Activated naive CD8-positive, alpha-beta T cell treated with anti-CD3 and anti-CD28 coated beads, Interleukin-2, amount 50 U/mL, for 16 hours (primary cell): ENCODE measurements around the gene COBL.

Experiments
- DNase-seq: peaks from one replicate; pipeline ENCODE4 v3.0.0-alpha.2; 2020; ENCODE audit warnings: low read depth, low spot score

Gene COBL

DNA sequence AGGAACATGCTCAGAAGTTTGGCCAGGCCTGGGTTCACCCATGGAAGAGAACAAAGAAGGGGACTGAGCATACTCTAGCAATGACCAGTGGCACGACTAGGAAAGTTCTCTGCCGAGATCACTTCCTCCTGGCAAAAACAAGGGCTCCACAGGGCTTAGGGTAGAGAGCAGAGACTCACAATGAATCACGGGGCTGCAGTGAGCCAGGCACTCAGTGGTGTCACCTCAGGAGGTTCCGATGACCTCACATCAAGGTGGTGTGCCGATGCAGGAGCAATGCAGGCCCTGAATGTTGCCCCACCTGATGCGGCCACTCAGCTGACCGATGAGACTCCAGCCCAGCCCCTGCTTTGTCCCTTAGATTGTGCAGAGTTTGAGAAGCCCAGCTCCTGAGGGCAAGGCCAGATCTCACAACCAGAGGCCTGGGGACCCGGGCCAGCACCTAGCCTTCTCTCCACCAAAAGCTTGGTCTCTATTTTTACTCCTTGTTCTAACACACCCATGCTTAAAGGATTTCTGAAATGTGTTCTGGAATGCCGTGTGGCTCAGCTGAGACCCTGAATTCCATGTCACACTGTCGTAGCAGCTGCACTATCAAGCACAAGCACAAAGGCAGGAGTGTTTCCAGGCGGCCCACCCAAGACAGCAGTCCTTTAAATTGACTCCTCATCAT lies 60.9 kb downstream of the COBL start:
- no peak for DNase-seq

DNA sequence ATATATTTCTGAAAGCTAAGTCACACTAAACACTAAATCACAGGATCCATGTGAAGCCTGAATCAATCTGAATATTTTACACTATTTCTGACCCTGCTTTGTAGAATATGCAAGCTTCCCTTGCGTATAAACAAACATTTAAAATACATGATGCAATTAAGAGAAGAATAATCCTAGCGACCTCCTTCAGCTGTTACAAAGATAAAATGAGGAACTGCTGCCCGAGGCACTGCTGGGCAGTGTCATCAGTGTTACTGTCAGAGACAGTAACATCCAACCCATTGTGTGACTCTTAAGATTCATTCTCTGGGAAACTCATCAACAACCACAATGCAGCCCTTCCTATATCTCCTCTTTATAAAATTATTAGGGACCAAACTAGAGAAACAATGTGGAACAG lies 61.6 kb downstream of the COBL start:
- DNase-seq = no peak

DNA sequence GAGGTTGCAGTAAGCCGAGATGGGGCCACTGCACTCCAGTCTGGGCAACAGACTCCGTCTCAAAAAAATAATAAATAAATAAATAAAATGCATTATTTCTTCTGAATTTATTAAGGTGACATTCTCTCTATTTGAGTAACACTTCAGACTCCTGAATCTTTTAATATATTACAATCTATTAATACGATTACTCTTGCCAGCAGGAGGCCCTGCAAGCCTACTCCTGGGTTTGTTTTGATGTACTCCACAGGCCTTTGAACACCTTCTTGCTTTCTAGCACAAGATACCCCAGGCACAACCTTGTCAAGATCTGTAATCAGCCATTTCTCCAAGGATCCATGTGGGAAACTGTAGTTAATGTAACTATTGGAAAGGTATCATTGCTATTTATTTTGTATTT lies 63.5 kb downstream of the COBL start:
- DNase-seq = no peak

DNA sequence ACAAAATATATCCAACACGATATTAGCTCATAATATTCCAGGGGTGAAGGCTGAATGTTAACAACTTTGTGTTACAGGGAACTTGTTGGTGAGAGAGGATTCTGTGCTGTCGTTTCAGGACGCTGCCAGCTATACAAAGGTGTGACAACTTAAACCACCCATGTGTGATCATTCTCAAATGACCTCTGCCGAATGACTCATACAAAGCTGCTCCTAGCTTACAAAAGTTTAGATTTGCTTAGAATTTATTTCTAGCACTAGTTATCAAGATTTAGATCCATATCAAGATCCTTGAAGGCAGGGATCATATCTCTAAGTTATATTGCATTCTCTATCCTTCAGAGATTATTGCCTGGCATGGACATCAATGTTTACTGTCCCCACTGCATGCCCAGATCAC lies 65.3 kb downstream of the COBL start:
- DNase-seq = no peak

DNA sequence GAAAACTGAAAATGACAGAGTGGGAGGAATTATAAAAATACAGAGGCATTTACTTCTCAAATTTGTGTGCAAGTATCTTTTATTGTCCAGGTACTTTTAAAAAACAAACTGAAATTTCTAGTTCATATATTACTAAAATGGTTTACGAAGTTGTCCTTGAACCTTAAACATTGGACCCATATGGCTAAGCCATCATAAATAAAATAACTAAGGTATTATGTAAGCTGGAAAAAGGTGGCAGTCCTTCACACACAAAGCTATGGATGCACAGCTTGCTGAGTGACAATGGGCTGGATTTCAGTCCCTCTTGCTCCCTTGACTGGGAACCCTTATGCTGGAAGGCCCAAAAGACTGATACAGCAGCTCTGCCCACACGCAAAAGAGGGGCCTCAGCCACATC lies 66.1 kb downstream of the COBL start:
- no peak for DNase-seq

DNA sequence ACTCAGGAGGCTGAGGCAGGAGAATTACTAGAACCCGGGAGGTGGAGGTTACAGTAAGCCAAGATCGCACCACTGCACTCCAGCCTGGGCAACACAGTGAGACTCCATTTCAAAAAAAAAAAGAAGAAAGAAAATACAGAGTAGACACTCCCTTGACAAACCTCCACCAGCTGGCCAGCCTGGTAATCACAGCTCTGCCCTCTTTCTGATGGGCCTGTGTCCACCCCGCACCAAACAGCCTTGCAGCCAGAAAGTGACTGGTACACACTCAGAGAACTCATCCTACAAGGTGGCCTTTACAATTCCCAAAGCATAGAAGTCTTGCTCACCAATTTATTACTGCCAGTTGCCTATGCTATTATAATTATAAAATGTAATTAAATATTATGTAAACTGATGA lies 66.6 kb downstream of the COBL start:
- DNase-seq = no peak

DNA sequence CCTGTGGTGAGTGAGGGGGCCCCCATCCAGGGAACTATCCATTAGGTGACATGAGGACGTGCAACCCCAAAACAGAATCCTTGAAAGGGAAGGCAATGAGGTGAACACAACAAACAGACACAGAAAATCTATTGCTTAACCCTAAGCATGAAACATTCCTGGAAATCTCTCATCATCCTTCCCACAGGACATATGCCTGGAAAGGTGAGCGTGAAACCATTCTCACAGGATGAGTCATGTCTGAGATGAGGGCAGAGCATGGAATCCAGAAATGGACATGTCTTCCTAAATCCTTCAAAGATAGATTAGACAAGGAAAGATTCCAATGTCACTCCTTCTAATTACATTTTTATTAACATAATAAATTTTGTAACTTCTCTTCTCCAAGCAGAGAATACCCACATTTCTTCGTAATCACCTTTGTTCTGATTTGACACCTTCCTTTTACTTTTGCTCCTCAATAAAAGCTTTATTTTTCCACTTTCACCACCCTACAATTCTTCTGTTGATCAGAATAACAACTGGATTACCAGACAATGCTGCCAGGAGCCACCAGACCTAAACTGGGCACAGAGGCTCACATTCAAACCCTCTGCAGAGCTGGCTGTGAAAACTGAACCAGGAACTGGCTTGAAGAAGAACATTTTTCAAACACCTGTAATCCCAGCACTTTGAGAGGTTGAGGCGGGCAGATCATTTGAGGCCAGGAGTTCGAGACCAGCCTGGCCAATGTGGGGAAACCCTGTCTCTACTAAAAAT lies 67.2 kb downstream of the COBL start:
- no peak for DNase-seq

DNA sequence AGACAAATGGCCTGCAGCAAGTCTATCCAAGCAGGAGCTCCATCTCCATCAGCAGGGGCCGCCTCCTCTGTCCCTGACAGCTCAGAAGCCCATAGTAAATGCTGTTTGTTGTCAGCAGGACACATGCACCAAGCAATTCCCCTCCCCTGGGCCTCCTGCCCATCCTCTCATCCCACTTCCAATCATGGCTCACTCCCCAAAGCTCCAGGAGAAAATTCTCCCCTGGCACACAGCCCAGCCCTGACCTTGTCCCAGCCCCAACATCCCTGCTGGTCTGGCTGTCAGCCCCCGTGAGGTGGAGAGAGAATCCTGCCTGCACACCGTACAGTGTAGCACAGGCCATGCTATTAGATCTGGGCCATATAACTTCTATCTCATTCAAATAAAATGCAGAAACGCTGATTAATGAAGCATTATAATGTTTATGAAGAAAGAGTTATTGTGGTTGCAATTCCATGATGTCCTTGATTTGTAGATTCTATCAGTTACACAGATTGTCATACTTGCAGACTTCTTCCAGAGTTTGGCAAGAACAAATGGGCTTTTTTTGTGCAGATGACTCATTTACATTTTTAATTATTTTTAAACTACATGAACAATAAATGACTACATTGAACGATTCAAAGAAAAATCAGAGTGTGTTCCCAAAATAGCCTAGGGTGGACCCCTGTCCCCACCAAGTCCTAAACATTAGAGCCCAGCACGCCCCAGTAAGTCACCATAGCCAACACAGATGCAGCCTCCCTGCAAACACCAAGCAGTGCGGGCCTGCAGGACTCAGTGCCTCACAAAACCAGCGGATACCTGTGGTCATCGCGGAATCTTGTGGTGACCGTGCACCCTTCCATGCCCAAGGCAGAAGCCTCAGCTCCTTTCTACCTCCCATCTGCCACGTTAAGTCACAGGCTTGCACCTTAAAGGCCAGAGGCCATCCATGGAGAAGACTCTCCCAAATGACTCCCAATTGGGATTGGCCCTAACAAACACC lies 70.1 kb downstream of the COBL start:
- DNase-seq = no peak

DNA sequence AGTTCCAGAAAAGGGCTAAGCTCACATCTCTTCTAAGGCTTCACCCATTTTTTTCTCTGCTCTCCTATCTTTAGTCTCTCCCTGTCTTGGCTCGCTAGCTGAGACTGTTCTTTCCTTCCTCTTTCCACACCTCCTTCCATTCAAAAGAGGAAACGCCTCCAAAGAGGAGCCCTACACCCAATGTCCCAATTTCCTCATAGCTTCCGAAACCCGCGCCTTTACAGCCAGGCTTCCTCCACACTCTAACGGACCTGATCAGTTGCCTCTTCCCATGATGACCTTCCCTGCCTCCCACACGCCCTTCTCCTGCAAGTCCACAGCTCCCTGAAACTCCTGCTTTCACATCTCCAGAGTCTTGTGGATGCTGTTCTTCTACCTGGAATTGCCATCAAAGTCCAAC lies 71.7 kb downstream of the COBL start:
- DNase-seq = no peak

DNA sequence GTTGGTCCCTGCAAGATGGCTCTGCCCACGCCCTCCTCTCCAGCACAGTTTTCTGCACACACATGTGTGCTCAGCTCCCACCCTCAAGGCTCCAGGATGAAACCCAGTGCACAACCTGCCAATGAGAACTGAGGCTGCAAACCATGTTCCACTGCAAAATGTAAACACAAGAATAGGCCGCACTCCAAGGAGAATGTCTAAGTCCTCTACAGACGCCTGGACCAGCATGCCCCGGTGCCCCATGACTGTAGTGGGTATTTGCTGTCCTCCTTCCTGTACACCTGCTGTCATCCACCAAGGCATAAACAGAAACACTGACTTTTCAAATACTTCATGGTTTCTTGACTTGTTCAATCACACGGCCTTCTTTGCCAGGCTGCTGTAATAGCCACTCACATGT lies 72.6 kb downstream of the COBL start:
- no peak for DNase-seq

DNA sequence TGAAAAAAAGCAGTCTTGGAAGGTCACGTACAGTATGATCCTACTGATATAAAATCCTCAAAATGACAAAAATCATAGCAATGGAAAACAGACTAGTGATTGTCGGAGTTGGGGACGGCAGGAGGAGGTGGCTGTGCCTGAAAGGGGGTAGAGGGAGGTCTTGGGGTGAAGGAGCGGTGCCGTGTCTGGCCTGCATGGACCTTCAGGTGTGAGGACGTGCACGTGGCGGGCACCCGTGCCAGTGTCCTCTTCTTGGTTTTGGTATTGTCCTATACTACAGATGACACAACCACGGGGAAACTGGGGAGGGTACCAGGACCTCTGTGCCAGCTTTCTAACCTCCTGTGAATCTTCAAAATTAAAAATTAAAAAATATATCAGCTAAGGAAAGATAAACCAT lies 73.0 kb downstream of the COBL start:
- DNase-seq = no peak

DNA sequence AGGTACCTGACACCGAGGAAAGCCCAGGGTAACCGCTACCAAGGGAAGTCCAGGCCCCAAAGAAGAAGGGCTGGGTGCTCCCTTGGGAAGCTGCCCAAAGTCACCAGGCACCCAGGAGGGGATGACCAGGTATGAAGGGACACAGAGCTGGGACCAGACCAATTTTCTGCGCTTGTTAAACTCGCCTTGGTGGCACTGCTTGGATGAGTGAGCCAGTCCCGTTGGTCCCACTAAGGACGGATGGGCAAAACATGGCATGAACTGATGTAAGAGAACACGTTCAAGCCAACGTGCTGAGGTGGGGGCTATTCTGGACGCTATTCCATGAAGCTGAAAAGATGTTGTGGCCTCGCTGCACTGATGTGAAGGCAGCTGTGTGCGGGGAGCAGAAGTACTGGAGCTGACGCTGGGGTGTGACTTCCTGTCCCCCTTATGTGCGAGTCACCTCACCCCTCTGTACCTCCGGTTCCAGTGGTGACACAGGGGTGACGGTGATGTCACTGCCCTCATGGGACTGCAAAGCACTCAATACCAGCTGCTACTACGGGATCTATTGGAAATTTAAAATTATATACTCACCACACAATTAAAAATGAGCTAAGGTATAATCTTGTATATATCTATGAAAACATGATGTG lies 73.6 kb downstream of the COBL start:
- DNase-seq = no peak

DNA sequence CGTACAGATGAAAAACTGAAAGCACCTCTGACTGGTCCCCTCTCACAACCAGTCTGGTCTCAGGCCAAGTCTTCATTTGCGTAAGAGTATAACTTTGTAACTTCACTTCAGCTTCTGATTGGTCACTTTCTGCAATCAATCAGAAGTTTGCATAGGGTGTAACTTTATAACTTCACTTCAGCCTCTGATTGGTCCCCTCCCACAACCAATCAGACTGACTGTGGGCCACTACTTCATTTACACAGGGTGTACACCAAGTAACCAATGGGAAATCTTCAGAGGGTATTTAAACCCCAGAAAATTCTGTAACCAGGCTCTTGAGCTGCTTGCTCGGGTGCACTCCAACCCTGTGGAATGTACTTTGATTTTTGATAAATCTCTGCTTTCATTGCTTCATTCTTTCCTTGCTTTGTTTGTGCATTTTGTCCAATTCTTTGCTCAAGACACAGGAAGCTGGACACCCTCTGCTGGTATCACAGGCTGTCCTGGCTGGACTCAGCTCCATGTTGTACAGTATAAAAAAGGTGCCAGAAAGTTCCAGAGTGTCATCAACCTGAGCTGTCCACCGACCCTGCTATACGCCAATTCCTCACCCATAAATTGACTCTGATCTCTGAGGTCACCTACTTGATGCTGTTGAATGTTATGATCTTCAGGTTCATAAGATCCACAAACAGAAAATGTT lies 74.5 kb downstream of the COBL start:
- no peak for DNase-seq

DNA sequence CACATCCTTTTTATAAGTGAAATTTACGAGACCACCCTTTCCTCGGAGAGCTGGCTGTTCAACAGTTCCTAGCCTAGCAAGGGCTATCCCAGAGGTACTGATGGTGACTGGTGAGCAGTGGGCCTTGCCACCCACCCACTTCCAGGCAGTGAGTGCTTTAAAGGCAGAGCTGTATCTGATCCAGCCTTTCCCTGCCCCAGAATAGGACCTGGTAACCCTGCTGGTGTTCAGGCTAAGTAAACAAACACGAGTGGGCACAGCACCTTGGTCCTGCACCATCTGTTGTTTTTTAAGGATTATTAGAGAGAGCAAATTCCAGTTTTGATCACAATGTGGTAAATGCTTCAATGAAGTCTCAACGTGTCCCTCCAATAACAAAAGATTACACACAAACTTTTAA lies 75.7 kb downstream of the COBL start:
- no peak for DNase-seq

DNA sequence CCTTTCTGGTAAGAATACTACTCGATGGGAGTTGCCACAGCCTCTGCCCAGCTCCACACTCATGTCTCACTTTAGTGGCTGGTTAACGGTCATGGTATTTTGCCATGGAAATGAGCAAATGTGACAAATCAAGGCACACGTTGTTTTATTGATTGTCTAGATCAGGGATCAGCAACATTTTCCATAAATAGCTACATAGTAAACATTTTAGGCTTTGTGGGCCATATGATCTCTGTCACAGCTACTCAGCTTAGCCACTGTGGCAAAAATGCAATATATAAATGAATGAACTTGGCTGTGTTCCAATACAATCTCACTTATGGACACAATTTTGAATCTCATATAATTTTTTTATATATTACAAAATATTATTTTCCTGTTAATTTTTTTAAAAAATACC lies 76.9 kb downstream of the COBL start:
- no peak for DNase-seq

DNA sequence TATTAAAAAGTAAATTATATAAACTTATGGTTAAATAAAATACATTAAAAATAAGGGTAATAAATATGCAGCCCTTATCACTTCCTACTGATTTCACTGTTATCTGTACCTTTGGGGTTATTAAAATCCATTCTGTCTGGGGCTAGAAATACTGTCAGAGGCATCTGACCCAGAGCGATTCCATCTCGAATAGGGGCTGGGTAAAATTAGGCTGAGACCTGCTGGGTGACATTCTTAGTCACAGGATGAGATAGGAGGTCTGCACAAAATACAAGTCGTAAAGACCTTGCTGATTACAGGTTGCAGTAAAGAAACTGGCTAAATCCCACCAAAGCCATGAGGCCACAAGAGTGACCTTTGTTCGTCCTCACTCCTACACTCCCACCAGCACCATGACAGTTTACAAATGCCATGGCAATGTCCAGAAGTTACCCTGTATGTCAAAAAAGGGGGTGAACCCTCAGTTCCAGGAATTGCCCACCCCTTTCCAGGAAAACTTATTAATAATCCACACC lies 77.6 kb downstream of the COBL start:
- no peak for DNase-seq

DNA sequence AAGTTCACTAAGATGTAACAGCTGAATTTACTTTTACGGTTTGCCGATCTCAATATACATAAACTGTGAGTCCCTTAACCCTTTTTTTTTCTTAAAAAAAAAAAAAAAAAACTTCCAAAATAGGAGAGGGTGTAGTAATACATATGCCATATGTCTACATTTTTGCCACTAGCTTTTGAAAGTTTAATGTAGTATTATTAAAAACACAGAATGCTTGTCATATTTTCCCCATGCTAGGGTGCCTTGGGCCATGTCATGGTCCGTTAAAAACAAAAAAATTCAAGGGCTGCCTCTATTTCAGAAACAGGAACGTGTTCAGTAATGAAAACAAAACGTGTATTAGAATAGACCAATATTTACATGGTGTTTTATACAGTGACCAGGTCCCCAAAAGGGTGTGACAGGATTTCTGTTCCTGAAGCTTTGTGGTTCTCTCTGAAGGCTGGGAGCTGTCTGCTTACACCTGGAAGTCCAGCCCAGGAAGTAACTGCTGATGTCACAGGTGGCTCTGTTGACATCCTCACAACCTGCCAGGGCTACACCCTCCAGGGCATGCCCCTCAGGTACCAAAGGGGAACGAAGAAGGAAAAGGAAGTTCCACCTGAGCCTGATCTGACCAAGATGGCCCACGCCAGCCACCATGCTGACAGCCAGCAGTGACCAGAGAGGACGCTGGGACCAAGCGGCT lies 79.0 kb downstream of the COBL start:
- no peak for DNase-seq

DNA sequence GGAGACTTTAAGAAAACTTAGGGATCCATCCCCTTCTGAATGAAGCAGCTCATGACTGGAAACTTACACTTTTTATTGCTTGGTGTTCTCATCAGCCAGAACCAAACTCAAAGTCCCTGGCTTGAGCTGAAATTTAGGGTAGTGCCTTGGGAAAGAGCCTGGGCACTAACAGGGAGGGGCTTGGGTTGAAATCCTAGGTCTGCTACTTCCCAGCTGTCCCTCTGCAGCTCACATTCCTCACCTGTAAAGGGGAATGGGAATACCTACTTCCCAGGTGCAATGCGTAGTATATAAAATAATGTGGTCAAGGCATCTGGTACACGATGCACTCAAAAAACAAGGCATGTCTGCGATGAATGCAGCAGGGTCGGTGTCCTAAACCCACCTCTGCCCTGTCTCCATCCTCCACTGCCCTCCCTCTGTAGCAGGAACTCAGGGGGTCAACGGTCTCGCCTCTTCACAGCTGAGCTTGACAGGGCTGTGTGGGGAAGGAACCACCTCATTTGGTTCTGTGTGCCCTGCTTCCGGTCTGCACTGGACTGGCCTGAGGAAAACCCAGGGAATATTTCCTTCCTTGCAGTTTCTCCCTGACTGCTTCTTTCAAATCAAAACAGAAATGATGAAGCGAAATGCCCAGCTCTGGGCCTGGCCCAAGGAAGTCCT lies 80.0 kb downstream of the COBL start:
- no peak for DNase-seq

DNA sequence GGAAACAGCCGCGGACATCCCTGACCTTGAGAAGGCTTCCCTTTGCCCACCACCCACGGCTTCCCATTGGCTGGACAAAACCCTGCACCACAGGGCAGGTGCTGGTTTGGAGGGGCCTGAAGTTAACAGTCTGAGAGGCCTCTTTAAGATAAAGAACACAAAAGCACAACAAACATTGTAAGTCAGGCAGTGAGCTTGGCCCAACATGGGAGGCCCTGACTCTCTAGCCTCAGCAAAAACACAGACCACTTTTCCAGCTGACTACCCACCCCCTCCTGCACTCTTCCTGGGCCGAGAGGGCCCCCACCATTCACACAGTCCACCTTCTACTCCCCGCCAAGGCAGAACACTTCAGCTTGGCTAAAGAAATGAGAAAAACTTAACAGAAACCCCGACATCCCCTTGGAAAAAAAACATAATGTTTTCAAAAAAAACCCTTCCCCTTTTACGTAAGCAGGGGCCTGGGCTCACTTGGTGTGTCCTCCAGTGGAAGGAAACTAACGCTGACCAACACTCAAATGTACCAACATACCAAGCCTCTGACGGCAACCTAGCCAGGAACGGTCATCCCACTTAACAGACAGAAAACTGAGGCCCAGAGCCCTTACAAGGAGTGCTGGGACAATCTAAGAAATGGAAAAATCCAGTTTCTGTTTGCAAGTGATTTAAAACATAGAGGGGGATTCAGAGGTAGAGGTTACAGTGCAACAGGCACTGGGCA lies 80.9 kb downstream of the COBL start:
- DNase-seq = no peak
